GM18502 (cell line): ENCODE measurements around the gene ANKFY1.

Experiments
- ATAC-seq: cut with Tn5 transposase; IDR thresholded peaks from one replicate; pipeline ENCODE4 v1.9.1; 2021; ENCODE audit warnings: mild to moderate bottlenecking; ENCODE audit not compliant: unreplicated experiment, poor library complexity

The ANKFY1 gene, protein sequence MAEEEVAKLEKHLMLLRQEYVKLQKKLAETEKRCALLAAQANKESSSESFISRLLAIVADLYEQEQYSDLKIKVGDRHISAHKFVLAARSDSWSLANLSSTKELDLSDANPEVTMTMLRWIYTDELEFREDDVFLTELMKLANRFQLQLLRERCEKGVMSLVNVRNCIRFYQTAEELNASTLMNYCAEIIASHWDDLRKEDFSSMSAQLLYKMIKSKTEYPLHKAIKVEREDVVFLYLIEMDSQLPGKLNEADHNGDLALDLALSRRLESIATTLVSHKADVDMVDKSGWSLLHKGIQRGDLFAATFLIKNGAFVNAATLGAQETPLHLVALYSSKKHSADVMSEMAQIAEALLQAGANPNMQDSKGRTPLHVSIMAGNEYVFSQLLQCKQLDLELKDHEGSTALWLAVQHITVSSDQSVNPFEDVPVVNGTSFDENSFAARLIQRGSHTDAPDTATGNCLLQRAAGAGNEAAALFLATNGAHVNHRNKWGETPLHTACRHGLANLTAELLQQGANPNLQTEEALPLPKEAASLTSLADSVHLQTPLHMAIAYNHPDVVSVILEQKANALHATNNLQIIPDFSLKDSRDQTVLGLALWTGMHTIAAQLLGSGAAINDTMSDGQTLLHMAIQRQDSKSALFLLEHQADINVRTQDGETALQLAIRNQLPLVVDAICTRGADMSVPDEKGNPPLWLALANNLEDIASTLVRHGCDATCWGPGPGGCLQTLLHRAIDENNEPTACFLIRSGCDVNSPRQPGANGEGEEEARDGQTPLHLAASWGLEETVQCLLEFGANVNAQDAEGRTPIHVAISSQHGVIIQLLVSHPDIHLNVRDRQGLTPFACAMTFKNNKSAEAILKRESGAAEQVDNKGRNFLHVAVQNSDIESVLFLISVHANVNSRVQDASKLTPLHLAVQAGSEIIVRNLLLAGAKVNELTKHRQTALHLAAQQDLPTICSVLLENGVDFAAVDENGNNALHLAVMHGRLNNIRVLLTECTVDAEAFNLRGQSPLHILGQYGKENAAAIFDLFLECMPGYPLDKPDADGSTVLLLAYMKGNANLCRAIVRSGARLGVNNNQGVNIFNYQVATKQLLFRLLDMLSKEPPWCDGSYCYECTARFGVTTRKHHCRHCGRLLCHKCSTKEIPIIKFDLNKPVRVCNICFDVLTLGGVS

DNA sequence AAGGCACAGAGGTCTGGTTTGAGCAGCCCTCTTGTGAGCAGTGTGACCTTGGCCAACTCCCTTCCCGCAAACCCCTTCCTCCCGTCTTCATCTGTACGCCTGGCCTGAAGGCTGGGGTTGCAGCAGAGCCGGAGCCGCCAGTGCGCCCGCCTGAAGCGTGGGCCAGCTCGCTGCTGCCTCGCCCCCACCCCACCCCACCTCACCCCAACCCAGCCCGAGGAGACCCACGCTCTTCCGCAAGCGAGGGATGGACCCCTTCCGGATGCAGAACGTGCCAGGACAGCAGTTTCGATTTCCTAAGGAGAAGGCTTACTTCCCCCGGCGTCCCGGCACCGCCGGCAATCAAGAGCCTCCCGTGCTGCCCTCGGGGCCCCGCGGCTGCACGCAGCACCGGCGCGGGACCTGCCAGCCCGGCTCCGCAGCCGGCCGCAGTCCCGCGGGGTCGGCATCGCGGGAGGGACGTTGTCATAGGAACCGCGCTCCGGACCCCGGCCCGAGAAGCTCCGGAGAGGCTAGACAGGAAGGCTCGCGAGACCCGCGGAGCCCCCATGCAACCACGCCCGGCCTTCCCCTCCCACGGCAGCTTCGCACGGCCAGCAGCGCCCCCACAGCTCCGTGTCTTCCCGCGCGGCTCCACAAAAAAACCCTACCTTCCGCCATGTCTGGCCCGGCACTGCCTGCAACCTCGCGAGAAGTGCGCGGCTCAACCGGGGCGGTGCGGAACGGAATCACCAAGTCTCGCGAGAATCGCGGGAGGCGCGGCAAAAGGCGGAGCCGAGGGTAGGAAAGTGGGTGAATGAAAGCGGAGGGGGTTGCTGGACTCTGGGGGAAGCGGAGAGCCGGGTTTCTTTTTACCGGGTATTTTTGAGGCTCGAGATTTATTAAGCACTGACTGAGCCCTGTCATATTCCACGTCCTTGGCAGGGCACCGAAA lies at the start of gene ANKFY1:
Gene ANKFY1 (minus strand): TSS at position 698 of the 934 bp plus-strand sequence. CDS start 38 bp downstream, at position 660.
- ATAC-seq = peak; percentile 89

DNA sequence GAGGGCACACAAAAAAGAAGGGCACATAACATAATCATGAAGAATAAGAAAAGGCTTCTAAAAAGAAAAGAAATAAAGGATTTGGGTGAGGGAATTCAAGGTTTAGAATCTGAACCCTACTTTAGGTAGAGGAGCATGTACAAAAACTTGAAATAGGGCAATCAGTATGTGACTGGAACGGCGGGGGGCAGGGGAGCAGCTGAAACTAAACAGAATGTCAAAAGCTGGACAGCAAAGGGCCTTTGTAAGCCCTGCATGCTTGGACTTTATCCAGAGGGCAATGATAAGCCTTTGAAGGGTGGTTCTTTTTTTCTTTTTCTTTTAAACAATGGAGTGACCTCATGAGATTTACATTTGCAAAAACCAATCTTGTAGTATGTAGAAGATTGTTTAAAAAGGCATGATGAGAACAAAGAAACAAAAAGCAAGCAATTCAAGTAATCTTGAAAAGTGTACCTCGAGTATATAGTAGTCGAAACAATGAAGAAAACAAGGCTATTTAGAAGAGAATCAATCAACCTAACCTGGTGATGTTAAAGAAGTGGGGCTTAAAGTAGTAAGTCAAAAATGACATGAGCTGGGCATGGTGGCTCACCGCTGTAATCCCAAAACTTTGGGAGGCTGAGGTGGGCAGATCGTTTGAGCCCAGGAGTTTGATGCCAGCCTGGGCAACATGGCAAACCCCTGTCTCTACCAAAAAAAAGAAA lies 46.7 kb upstream of the ANKFY1 start:
- ATAC-seq = no peak

DNA sequence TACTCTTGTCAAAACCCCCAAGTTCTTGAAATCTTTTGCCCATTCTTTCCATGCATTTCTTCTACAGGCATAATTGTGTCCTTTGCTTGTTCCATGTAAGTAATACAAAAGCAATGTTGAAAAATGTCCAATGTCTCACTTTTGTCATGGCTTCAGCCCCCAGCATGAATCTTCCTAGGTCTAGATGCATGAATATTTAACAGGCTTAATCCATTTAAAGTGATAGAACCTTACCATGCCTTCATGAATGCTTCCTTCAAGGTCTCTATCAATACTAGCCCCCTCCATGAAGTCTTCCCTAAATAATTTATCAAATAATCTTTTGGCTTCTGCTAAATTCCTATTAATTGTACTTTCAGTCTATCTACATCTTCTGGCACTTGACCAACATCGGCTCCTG lies 46.1 kb upstream of the ANKFY1 start:
- no peak for ATAC-seq

DNA sequence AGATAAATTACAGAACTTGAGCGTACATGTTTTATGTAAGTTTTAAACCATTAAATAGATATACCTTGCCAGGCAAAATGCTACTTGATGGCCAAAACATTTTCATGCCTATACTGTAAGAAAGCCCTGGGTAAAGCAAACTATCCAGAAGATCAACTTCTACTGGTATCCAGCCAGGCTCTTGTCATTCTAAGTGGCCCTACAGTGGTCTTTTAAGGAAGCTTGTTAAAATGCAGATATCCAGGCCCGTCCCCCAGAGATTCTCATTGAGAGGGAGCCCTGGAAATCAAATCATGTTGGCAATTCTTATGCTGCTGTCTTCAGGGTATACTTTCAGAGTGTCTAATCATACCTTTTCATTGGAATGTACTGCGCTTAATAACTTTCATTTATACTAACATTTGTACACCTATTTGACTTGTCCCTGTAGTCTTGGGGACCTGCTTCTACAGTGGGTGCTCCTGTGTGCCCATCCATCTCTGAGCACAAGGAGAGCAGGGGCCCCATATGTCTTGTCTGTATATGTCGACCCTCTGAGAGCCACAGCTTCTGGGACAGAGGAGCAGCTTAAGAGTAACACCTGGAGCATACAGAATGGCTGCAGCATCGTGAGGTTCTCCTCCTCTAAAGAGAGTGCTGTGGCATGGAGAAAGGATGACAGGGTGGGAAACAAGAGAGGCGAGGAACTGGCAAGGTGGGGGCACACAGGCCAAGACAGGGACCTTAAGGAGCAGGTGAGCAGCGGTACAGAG lies 43.6 kb upstream of the ANKFY1 start:
- no peak for ATAC-seq

DNA sequence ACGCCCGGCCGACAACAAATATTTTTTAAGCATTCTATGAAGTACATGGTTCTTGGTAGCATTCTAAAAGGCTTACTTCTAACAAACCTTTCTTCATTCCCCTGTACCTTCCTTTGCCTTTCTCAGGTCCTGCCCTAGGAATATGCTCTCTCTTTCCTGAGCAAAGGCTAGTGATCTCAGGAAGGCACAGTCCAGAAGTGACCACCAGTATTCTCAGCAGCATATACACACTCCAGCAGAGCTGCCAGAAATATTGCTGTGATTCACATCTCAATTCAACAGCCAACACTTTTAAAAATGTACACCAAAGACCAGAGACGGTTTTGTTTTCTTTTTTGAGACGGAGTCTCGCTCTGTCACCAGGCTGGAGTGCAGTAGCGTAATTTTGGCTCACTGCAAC lies 41.4 kb upstream of the ANKFY1 start:
- no peak for ATAC-seq

DNA sequence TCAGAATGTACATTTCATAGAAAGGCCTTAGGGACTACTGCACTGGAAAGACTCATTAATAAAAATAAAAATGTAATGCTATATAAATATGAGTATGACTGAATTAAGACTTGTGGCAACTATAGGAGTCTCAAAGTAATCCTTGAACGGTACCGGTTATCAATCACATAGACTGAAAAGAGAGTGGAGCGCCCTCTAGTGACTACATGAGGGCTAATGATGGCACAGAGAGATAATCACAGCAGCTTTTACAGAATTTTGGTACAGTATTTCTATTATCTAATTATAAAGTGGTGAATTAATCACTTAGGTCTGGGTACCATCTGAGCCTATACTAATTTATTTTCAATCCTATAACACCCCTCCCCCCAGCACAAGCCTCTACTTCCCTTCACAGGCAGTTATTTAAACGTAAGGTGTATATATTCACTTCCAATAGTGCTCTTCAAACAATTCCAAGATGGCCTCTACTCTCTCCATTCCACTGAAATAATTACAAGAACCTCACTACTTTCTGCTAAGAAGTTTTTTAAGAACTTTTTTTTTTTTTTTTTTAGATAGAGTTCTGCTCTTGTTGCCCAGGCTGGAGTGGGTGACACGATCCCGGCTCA lies 40.7 kb upstream of the ANKFY1 start:
- ATAC-seq = no peak

DNA sequence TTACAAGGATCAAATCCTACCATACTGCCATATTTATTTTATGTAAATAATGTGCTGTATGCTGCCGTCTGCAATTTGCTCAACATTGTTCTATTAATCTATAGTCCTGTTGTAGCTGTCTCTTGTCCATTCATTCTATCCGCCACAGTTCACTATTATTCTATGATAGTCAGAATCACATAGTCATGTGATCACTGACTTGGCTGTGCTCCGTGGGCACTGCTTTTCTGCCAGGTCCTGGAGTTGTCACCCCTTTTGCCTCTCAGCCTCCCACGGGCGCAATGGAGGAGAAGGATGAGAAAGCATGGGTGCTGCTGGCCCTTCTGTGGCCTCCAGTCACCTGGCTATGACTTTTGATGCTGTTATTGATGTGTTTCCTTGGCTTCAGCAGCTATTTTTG lies 37.3 kb upstream of the ANKFY1 start:
- no peak for ATAC-seq

DNA sequence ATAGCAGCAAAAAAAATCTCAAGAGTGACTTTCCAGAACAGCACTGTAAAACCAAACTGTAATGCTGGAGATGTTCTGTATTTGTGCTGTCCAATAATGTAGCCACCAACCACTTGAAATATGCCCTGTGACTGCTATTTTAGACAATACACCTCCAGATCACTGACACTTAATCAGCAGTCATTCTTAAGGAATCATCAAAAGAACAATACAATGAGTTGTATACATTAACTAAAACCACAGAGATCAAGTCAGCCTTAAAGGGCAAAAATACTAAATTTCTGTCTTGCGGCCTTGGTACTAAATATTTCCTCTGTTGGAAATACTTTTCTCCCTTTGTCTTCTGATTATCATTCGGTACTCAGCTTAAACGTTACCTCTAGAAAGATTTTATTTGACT lies 33.6 kb upstream of the ANKFY1 start:
- no peak for ATAC-seq

DNA sequence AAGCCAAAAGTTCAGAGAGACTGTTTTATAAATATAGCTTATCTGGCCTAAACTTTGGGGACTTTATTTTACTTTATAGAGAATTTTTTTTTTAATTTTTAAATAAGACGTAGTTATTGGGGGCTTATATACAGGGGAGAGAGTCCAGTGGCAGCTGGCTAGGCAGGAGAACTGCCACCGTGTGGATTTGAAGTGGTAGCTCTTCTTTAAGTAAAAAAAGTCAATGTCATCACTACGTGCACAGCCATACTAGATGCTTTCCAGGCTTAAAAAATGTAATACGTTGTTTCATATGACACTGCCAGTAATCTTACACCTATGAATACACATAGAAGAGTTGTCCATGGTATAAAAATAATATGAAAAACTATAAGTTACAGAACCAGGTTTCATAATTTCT lies 31.9 kb upstream of the ANKFY1 start:
- no peak for ATAC-seq

DNA sequence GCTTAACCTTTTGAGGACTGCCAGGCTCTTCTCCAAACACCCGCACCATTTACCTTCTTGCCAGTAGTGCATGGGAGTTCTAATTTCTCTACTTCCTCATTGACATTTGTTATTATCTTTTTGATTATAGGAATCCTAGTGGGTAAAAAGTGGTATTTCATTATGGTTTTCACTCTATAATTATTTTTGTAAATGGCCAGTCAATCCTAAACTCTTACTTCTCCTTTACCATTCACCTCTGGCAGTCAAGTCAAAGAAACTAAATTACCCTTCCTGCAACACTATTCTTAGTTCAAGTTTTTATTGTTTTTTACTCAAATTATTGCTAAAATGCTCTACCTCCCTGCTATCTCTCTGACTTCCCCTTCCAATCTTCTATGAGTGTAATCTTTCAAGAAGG lies 29.8 kb upstream of the ANKFY1 start:
- no peak for ATAC-seq

DNA sequence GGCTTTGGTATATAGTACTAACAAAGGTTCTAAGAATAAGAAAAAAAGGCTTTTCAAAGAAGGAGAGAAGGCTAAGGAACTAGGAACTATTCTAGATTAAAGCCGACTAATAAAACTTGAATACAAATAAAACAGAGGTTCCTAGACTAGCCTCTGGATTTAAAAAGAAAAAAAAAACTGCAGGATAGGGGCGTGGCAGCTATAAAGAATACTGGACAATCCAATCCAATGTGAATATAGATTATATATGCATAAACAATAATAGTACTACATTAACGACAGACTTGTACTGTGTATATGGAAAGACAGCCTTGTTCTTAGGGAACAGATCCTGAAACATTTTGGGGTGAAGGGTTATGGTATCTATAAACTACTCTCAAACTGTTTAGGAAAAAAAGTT lies 23.9 kb upstream of the ANKFY1 start:
- no peak for ATAC-seq

DNA sequence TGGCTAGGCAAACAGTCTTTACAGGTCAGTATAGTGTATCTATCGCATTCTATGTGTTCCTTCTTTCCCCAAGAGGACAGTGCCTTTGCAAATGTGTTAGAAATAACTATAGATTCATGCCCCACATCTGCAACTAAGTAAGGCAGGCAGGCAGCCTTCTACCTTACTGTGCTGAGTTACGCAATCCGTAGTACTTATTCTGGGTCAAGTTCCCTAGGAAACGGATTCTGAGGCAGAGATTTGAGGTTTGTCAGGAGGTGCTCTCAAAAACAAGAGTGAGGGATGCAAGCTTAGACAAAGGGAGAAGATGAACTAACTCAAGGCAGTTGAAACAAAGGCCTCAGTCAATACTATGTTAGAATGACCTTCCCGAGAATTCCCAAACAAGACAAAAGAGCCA lies 12.7 kb upstream of the ANKFY1 start:
- no peak for ATAC-seq

DNA sequence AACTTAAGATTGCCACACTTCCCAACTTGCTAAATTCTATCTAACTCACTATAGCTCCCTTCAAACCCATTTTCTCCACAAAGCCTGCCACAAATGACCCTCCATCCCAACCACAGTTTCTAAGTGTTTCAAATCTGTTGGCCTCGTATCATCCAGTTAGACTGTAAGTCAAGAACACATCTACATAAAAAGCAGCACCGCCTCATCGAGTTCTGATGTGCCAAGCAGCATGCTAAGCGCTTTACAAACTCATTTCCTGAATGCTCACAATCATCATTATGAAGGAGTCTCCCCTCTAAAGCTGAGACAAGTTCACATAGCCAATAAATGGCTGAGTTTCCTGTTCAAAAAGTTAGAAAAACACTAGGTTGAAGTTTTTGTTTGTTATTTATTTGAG lies 9.2 kb upstream of the ANKFY1 start:
- ATAC-seq = no peak

DNA sequence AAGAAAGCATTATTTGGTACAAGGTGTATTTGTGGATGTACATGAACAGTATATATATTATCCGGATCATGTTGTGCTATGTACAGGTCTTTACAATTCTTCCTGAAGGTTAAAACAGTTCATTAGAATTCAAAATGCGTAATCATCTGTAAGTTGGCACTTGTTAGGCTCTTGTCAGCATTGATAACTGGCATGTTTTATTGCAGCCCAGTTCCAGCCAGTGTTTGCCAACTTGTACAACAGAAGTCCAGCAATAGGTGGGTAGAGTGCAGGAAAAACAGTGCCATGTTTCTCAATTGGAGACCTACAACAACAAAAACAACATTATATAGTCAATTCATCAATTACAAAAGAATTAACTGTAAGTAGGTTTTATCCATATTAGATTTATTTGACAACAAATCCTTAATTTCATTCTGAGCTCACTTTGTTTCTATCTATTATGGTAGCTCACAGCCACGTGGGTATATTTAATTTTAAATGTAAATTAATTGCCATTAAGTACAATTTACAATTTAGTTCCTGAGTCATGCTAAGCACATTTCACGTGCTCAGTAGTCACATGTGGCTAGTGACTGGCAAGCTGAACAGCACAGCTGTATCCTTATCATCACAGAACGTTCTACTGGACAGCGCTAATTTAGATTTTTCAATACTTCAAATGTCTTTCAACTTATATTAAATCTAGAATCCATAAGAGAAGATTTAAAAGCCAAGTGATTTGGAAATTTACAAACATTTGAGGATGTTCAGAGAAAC lies 8.6 kb upstream of the ANKFY1 start:
- ATAC-seq = no peak

DNA sequence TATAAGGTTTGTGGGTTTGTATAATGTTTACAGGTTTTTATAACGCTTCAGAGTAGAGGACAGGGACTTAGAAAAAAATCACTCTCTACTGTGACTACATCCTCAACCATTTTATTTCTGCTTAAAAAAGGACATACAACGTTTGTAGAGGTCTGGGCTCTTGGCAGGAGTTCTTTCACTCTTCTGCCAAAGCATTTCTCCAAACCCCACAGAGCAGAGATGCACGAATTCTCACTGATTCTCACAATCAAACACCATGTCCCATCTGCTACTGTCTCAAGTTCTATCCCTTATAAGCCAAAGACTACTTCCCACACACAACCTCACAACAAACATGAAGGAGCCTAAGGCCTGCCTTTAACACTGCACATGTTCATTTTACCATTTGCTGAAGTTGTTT lies 7.0 kb upstream of the ANKFY1 start:
- ATAC-seq = no peak

DNA sequence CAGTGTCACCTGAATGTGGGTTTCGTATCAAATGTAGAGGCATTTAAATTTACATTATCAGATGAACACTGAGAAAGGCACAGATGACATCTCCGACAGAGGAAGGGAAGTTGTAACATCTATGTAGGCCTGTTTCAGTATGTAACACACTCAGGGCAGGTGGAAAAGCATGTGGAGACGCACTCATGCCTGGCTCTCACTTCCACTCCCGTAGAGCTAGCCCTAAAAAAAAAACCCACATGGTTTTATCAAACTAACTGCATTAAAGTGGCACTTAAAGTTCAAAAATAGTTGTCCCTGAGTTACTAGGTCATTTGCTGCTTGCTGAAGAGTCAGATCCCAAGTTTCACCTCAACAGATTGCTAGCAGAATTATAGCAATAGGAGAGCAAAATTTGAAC lies 6.1 kb upstream of the ANKFY1 start:
- ATAC-seq = no peak

DNA sequence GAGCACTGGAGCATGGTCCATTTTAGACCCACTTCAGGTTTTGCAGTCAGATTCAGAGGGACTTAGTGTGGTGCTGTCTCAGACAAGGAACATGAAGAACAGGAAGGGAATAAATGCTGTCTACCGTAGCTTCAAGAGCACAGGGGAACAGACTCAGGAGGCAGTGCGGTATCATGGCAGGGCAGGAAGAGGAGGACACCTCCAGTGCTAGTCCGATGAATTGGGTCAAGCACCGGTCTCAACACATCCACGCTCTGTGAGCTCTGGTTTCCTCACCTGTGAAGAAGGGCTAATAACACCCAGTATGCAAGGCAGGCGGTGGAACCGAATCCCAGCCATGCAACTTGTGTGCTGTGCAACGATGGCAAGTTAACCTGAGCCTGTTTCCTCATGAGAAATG lies 3.6 kb upstream of the ANKFY1 start:
- ATAC-seq = no peak
